Heart left ventricle (tissue), 13 donors: ENCODE data around the gene TBX1.

Experiments used
- POLR2A ChIP-seq, 2 donors: fragments of 450-650 bp; IDR thresholded peaks; one replicate each; pipeline ENCODE4 v1.6.1; 2017; ENCODE audit warnings: antibody characterized with exemption in 2 of 2, mild to moderate bottlenecking in 2 of 2, moderate library complexity in 2 of 2
- TF ChIP-seq, protein P1 (sequence below), 12 donors: fragments of 200-600 bp; sonication (generic) in 4 of 12; IDR thresholded peaks; one replicate each; pipeline versions ENCODE4 v1.5.0 to v1.8.0; 2018 to 2022; ENCODE audit warnings: antibody characterized with exemption in 12 of 12, mild to moderate bottlenecking in 5 of 12
- donor health status: ischemic (EF 13 %, LVEDD 7.1; RV severe dilation, severe dysfunction).
- donor health status: DM: no; HTN: yes; CAD: no.
- donor health status: DM: no; HTN: no; CAD: no.
- donor health status: ischemic (EF 25% LVEDD 6.9; RV normal size, moderate dysfunction).
- donor health status: ischemic (EF 25% LVEDD 5.7; RV mildly dilated, moderate dysfunction).
- donor health status: ischemic (EF 35%, LVEDD 5.7; RV mildly dilated, moderate dysfunction).
- donor health status: nonischemic (EF 11% LVEDD 7.7; RV severe dilation, severe dysfunction).
- donor health status: DM: yes; HTN: yes; CAD: no.
- donor health status: PGD.
- donor health status: ischemic (EF 29% LVEDD 5.4; RV normal size, mild dysfunction).
- donor health status: nonischemic (EF 23%, LVEDD 6.1; RV moderate dilation, normal function).

DNA sequence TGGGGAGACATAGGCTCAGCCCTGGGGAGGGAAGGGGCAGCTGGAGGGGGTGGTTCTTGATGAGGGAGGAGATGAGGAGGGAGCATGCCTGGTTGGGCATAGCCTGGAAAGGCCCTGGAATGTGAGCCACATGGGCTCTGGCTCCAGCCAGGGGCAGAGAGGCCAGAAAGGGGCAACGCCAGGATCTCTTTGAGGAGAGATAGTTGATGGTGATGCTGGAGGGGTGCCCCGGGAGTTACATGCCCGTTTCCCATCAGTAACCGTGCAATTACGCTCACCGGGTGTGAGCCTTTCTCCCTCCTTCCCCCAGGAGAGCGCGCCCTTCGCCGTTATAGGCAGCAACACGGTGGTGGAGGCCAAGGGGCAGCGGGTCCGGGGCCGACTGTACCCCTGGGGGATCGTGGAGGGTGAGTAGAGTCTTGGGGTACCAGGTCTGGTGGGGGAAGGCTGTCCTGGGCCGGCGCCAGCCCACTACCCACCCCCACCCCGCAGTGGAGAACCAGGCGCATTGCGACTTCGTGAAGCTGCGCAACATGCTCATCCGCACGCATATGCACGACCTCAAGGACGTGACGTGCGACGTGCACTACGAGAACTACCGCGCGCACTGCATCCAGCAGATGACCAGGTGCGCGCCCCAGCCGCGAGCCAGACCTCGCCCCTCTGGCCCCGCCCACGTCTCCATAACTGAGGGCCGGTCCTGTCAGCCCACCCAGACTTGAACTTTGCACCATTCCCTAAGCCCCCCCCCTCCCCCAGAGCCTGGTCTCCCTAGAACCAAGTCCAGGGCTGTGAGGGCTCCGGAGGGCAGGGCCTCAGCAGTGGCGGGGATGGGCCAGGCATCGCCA is 39.0 kb upstream of the TBX1 start:
- TF ChIP-seq, protein P1, sequence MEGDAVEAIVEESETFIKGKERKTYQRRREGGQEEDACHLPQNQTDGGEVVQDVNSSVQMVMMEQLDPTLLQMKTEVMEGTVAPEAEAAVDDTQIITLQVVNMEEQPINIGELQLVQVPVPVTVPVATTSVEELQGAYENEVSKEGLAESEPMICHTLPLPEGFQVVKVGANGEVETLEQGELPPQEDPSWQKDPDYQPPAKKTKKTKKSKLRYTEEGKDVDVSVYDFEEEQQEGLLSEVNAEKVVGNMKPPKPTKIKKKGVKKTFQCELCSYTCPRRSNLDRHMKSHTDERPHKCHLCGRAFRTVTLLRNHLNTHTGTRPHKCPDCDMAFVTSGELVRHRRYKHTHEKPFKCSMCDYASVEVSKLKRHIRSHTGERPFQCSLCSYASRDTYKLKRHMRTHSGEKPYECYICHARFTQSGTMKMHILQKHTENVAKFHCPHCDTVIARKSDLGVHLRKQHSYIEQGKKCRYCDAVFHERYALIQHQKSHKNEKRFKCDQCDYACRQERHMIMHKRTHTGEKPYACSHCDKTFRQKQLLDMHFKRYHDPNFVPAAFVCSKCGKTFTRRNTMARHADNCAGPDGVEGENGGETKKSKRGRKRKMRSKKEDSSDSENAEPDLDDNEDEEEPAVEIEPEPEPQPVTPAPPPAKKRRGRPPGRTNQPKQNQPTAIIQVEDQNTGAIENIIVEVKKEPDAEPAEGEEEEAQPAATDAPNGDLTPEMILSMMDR (IDR thresholded peaks at IDR 0.05): no peak
- TF ChIP-seq POLR2A (IDR thresholded peaks at IDR 0.05): no peak
